DMS153 (cell line): Measurements from ENCODE around the gene ALX4.

Experiments
- DNase-seq: peaks from one replicate; lab custom pipeline; 2025; lab: John Stamatoyannopoulos, UW

Gene ALX4

DNA sequence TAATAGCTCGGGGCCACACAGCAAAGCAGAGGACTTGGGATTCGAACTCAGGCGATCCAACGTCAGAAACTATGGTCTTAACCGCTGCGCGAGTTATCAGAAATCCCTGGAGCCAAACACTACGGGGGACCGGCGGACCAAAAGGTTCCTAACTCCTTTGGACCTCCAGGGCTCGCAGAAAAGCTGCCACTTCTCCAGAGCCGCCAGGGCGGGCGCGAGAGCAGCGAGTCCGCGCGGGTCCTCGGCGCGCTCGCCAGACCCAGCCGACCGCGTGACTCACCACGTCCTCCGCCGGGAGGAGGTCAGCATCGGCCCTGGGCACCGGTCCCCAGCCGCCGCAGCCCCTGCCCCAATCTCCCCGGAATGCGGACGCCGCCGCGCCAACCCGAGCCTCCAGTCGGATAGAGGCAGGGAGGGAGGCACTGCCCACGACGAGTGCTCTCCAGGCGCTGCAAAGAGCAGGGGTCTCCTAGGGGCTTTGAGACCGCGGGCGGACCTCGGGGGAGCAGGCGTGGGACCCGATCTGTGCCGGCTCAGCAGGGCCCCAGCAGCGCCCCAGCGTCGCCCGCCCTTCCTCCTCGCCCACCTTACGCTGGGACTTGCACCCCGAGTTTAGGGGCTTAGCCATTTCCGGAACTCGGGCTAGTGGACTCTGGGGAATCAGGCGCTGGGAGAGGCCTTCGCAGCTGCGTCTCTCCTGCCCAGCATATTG lies 6.2 kb upstream of the ALX4 start:
- DNase-seq: peak; percentile 20

DNA sequence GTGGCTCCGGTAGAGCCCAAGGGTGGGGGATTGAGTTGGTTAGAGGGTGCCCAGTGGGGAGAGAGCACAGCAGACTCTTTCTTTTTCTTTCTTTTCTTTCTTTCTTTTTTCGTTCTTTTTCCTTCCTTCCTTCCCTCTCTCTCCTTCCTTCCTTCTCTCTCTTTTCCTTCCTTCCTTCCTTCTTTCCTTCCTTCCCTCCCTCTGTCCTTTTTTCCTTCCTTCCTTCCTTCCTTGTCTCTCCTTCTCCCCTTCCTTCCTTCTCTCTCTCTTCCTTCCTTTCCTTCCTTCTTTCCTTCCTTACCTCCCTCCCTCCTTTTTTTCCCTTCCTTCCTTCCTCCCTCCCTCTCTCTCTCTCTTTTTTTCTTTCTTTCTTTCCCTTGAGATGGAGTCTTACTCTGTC lies 4.8 kb upstream of the ALX4 start:
- no peak for DNase-seq

DNA sequence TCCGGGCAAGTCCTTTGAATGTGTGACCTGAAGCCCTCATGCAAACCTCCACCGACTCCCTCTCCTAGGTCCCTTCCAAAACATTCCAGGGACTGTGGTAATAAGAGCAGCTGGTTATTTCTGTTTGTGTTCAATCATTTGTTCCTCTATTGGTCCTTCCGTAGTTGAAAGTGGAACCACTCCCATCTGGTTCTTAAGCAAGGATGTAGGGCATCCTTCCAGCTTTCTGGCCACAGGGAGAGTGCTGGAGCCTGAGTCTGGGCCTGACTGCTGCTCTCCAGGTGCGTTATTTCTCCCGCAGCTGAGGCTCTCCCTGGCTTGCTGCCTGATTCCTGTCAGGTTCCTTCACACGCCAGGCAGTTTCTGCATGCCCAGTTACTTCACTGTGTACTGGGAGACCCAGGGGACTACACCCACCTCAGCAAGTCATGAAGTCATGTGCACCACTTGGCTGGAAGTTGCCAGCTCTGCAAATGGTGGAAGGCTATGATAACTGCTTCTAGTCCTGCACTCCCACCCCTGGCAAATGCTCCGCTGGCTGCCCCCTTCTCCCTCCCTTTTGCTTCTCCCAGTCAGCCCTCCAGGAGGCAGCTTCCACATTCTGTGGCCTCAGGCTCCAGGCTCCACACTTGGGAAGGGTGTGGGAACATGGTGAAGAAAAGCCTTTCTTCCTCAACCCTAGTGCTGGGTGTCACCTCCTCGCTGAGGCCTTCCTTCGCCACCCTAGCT lies 4.0 kb upstream of the ALX4 start:
- DNase-seq: no peak

DNA sequence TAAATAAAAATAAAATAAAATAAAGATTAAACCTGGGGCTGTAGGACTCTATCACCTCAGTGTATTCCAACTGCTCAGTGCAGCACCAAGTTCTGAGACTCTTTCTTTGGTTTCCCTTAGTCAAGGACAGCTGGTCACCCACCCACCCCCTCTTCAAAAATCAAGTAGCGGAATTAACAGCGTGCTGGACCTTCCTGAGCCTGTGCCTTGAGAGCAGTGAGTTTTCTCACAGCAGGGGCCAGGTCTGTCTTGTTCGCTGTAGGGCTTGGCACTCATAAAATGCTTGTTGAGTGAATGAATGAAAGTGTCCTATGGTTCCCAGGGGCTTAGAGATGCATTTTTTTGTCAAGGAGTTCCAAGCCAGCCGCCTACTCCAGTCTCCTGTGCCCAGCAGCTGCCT lies 2.9 kb upstream of the ALX4 start:
- DNase-seq: no peak

DNA sequence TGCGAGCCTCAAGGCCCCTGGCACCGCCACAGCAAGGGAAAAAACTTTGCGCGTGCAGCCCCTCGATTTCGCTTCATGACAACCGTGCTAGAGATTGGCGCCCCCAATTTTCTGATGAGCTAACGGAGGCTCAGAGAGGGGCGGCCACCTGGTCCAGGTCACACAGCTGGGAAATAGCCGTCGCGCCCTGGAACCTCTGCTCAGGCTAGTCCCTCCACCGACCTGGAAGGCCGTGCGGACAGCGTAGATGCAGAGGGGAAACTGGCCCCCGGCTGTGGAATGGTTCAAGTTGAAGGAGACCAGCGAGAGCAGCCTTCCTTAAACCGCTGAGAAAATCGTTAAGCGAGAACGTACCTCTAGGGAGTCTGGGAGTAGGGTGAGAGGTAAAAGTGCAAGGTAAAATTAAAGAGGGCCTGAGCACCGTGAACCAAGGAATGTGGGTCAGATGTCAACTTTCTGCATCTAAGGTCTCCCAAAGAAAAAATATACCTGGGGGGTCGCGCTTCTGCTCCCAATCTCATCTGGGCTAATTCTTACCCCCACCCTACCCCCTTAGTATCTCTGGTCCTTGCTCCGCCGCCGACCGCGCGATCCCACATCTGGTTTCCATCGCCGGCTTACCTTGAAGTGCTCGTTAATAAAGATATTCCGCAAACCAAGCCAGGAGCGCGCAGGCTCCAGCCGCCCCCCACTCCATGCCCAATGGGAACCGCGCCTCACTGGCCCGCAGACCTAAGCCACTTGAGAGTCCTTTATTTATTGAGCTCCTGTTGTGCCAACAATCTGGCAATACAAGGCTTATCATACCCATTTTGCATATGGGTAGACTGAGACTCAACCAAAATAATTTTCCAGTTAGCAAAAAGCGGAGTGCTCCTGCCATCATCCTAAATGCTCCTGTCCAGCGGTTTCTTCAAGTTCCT lies 1.7 kb upstream of the ALX4 start:
- DNase-seq: no peak

DNA sequence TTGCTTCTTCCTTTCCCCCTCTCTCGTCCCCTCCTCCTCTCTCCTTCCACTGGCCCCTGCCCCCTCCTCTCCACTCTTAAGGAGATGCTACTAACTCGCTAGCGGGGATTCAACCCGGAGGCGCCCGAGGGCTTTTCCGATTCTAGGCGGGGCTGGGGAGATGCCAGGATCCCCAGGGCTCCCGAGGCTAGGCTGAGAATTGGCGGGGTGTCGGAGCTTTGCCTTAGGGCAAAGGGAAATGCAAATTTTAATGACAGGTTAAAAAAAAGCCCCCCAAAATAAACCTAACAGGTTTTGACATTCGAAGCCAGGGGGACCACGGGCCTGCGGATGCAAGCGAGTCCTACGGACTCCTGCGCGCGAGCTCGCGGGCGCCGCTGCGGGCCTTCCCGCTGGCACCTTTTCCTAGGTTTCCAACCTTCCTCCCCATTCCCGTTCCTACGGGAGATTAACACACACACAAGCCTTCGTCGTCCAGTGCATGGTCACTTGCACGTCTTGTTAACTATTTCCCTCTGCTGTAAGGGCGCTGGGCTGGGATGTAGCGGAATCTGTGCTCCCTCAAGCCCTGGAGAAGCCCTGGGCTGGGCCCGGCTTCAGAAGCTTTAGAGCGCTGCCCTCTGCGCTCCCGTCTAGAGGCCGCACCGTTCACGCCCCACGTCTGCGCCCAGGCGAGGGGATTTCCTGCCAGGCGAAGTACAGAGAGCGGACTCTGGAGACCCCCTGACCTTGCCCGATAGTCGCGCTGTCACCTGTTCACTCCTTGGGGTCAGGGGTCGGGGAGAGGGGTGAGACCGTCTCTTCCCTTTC lies 729 bp upstream of the ALX4 start:
- DNase-seq: no peak

DNA sequence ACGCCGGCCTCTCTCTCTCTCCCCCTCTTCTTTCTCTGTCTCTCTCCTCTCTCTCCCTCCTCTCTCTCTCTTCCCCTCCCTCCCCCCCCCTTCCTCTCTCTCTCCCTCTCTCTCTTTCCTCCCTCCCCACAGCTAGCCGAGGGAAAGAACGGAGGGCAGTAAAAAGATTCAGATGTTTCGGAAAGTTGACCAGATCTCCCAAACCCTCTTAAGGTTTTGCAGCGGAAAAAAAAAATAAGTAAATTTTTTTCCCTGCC lies 195 bp upstream of the ALX4 start:
- DNase-seq: no peak

DNA sequence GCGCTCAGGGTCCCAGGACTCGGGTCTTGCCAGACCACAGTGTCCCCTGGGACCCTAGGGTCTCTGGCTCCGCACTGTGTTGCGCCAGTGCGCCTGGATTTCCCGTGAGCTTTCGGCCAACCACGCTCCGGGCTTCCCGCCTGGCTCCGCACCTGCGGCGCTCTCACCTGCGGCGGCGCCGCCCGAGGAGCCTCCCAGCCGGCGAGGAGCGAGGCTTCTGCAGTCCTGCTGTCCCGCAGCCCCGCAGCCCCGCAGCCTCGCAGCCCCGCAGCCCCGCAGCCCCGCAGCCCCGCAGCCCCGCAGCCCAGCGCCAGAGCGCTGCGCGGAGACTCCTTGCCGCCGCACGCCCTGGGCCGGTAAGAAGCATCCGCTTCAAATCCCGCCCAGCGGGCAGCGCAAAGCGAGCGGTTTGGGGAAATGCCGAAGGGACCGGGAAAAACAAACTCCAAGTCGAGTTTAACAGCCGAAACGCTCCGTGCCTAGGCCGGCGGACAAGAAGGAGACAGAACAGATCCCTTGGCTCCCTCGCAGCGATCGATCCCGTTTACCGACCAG lies 939 bp downstream of the ALX4 start:
- DNase-seq: no peak

DNA sequence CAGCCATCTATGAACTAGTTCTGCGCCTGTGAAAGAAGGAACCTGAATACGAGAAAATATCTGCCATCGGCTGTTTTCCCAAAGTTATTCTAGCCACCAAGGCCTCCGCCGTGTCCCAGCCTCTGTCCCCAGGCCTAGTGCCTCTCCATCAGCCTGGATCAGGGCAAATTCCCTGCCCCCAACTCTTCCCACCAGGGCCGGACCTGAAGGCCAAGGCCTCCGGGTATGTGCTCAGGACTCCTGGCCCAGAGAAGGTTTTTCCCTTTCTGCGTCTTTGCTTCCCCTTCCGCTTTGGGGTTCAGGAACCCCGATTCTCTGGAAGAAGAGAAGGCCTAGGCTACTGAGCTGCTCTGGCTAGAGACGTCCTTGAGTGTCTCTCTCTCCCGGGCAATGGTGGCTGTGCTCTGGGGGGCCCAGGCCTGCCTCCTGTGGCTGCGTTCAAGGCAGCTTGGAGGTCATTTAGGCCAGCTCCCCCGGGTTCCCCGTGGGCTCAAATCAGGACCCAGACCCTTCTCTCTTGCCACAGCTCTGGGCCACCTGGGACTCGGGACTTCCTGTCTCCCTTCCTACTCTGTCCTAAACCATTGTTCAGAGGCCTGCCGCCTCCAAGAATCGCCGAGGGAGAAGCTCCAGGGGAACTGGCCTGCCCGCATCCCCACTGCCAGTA lies 1.6 kb downstream of the ALX4 start:
- no peak for DNase-seq

DNA sequence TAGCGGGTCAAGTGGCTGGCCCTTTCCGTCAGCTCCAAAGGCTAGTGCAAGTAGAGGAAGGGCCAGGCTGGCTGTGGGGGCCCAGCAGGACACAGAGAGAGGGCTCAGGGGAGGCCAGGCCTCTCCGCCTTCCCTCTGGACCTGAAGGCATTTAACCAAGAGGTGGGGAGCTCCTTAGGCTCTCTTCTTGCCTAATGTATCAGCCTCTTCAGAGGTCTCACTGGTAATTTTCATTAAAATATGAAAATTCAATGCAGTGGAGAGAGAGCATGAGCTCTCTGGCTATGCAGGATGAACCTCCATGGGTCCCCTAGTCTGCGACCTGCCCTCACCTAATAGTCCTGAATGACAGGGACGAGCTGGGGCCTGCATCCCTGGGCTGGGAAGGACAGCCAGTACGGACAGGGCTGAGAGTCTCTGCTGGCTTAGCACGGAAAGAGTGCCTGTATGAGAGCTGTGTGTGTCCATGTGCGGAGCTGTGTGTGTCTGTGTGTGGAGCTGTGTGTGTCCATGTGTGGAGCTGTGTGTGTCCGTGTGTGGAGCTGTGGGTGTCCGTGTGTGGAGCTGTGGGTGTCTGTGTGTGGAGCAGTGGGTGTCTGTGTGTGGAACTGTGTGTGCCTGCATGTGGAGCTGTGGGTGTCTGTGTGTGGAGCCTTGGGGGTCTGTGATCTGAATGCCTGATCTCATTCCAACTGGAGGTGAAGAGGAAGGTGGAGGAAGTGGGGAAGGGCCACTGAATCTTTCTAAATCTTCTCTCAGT lies 2.4 kb downstream of the ALX4 start:
- no peak for DNase-seq

DNA sequence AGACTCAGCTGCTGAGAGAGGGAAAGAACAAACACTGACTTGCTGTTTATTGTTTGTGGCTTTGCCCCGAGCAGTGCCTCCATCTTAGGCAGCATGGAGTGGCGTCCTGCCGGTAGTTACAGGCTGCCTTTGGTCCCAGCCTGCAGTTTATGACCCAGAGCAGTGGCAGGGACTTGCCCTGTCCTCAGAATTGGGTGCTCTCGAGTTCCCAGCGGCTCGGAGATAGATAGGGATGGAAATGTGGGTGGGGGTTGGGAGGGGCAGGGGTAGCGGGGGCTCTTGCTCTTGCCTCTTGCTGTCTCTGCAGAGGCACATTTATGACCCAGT lies 3.1 kb downstream of the ALX4 start:
- DNase-seq: no peak

DNA sequence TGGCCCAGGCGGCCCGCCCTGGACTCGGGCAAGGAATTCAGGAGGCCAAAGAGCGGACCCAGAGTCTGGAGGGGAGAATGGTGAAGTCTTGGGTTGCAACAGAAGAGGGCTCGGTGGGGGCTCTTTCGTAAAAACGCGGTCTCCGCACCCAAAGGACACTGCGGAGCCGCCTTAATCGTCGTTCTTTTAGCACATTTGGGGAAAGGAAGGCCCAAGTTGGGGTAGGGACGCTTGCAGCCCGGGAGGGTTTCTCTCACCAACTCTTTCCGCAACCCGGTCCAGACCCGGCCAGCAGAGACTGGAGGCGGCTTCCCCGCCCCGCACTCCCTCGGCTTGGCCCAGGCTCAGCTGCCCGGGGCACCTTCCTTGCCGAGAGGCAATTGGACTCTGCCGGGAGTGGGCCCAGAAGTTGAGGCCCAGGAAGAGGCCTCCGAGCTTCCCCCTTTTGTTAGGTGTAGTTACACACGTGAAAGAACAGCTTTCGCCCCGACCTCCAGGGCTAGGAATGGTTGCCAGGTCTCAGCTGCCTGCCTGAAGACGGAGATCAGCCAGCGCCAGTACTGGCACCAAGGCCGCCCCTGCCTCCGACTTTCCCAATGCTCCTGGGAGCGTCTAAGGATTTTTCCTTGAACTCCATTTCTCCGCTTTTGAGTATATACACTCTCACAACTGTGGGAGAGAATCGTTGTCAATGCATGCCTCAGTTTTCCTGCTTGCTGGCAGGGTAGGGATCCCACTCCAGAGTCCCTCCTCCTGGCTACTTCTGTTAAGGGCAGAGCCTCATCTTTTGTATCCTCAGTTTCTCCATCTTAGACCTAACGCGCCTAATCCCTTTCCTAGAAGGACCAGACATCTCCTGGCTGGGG lies 3.7 kb downstream of the ALX4 start:
- DNase-seq: no peak

DNA sequence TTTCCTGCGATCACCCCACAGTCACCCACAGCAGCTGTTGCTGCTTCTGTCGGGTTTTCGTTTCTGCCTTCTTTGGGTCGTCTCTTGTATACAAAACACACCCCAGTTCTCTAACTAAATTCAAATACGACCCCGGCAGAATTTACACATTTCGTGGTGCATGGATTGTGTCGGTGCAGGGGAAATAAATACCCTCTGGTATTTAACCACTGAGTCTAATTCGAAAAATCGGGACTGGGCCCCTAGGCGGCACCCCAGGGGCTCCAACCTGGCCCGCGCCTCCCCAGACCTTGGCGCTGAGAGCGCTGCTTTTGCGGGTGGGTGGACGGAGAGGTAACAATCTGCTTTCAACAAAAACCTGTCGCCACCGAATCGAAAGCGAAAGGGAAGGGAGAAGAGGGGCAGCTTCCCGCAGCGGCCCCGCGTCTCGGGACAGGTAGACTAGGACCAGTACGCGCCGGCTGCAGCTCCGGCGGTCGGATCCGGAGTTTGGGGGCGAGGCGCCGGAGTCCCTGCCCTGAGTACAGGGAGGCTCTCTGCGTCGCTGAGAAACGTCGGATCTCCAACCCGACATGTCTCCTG lies 4.4 kb downstream of the ALX4 start:
- DNase-seq: no peak

DNA sequence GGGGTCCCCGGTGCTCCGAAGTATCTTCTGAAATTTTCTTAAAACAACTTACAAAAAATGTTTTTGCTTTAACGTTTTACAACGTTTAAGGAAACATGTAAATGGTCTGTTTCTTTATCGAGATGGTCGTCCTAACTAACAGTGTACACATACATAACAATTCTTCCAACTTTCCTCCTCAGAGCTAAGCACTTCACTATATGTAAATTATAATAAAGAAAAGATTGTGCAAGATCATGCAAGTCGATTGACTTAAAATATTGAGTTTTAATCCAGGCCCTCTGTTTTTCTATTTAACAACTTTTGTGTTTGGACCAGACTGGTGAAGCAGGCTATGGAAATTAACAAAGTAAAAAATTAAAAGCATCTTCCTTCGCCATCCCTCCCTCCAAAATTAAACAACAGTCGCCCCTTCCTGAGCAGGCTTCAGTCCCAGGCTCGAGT lies 4.9 kb downstream of the ALX4 start:
- DNase-seq: no peak

DNA sequence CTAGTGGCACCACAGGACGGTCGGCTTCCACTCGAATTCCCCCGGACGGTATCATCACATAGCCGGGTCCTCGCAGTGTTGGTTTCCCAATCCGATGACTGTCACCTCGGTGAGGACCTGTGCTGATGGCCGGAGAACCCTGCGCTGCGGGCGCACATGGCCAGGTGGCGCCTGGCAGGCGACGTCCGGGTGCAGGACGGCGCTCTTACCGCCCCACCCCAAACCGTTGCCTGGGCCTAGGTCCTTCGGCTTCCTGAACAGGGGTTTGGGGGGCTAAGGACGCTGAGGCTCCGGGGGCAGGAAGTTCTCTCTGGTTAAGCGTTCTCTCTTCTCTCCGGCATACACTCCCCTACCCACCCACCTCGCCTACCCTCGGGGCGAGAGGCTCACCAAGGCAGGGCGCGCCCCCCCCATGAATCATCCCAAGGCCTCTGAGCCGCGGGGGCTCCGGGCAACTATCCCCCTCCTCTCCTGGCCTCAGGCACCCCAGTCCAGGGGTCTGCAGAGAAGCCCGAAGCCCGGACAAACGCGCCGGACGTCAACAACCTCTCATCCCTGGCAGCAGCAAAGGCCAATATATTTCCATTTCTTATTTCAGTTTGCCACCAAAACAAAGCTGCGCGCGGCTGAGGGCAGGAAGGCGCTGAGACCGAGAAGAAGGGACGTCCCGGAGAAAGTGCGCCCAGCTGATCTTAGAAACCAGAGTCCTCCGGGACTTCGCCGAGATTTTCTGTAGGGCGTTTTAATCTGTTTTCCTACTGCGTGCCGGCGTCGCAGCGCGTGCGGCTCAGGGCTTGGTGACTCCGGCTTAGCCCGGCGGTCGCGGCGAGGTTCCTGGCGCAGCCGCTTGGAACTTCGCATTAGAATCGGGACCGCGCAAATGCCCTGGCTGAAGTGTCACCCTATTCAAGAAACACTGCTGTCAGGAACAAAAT lies 5.6 kb downstream of the ALX4 start:
- no peak for DNase-seq

DNA sequence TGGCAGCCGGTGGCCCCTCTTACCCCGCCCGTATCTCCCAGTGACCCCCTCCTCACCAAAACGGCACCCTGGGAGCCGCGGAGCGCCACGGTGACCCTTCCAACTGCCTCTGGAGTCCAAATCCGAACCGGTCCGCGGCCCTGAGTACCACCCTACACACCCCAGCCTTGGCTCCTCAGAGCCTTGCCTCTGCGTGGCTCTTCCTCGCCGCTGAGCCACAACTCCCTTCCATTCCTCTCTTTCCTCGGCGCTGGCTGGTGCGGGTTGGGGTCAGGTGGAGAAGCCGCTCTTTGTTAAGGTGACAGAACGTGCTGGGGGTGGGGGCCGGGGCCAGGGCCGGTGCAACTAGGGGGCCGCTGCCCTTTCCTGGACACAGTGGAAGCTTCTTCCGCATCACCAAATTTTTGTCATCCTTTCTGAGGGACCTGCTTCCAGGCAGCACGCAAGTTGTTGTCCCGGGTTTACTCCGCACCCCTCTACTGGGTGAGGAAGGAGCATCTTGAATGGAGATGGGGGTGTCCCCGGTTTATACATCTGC lies 6.5 kb downstream of the ALX4 start:
- no peak for DNase-seq

DNA sequence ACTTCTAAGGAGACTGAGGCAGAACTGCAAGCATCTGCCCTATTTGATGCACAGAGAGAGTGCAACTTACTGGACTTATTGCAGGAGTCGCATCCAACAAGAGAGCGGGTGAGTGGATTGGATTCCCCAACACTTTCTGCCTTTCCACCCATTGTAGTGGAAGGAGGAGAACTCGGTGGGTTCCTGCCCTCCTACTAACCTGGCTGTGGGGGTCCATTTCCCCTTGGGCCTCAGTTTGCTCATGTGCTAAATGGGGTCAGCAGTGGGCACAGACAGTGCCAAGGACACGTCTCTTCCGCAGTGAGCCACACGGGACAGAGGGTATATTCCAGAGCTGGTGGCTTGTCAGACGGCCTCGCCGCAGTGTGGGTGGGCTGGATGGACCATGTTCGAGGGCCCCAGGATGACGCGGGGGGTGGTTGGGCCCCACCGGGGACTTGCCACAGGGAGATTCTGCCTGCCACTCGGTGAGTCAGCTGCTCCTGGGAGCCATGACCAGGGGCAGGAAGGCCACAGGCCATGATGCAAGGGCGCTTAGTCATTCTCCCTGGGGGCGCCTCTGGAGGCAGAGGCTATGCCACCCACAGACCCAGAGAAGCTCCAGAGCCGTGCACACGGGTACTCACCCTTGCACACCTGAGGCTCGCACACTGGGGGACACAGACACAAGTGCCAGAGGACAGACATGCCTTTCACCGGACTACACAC lies 8.2 kb downstream of the ALX4 start:
- no peak for DNase-seq
